ENCODE data around the gene ESF1.
A peak's percentile ranks its signal among the peaks of the same experiment; 100 is the strongest.
"Not testable (repeated sequence)": the region's sequence is repeated elsewhere in the genome, so short reads cannot be mapped to it uniquely, and the experiment has no call there.

ESF1 gene

GRCh38 chr20:13738187-13738586 is 46.5 kb downstream of the ESF1 start:
- H3K4me1 ChIP-seq (ENCODE audit: insufficient read depth, low read length): peaks cover 22% of the 10 kb centered on the region
- H3K9me3 ChIP-seq (ENCODE audit: low read length); H3K27ac ChIP-seq (ENCODE audit: low read depth, low read length); H3K27me3 ChIP-seq (ENCODE audit: control insufficient read depth in 1 of 2, insufficient read depth in 2 of 2, low read length in 2 of 2); H3K4me3 ChIP-seq (ENCODE audit: low read depth in 1 of 2, low read length in 2 of 2); H3K9ac ChIP-seq (ENCODE audit: low read length); H3K36me3 ChIP-seq (ENCODE audit: insufficient read depth, low read length): not testable (repeated sequence)

DNA sequence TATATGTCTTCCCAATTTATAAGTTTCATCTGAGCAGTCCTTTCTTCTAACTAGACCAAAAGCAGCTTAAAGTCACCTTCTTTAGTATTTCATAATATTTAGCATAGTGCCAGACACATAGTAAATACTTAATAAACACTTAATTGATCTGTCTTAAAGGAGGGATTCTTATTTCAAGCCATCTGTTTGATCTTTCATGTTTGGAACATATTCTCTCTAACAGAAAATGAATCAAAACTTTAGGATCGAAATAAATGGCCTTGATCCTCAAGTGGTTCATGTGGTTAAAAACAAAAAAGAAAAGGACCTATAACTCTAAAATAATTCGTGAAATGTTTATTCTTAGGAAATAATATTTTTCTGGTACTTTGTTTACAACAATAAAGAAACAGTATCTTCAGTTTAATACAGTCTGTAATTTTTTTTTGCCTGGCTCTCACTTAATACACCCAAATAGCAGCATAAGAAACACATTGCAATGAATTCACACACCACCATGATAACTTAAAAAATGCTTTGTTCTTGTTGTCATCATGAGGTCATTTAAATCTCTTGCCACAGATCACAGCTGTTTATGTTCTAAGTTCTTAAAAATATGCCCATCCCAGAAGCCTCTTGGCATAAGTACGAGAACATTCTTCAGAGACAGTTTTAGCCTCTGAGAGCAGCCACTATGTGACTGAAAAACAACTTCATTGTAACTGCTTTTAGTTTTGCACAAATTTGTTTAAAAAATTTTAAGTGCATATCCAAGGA is 48.1 kb downstream of the ESF1 start:
- Histone ChIP-seq H3K27me3 (ENCODE audit: control insufficient read depth in 1 of 2, insufficient read depth in 2 of 2, low read length in 2 of 2) (no peaks in the 10 kb centered on the region), H3K4me3 (ENCODE audit: low read depth in 1 of 2, low read length in 2 of 2) (no peak overlapping the region), H3K4me1 (ENCODE audit: insufficient read depth, low read length) (peaks cover 22% of the 10 kb centered on the region), H3K9ac (ENCODE audit: low read length) (no peak overlapping the region), H3K36me3 (ENCODE audit: insufficient read depth, low read length) (peaks cover 9% of the 10 kb centered on the region), H3K9me3 (ENCODE audit: low read length) (no peaks in the 10 kb centered on the region), H3K27ac (ENCODE audit: low read depth, low read length) (peak overlapping the region; percentile 22)

DNA sequence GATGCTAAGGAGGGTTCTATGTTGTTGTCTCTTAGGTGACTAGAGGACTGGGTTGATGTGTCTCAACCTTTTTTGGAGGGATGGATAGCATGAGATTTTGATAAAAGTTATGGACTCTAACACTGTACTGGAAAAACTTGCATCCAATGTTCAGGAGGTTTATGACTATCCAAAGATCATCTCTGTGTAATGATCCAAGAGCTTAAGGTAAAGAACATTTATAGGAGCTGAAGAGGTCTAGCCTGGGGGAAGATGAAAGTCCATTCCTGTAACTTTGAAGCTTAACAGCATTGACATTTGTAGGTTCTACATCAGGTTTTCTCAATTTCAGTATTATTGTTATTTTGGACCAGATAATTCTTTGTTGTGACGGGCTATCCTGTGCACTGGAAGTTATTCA is 48.9 kb downstream of the ESF1 start:
- no peak overlapping the region for H3K4me3 ChIP-seq (ENCODE audit: low read depth in 1 of 2, low read length in 2 of 2)
- no peaks in the 10 kb centered on the region for H3K9me3 ChIP-seq (ENCODE audit: low read length)
- H3K27ac ChIP-seq (ENCODE audit: low read depth, low read length): peak overlapping the region; percentile 22
- no peaks in the 10 kb centered on the region for H3K27me3 ChIP-seq (ENCODE audit: control insufficient read depth in 1 of 2, insufficient read depth in 2 of 2, low read length in 2 of 2)
- H3K9ac ChIP-seq (ENCODE audit: low read length): no peak overlapping the region
- peaks cover 22% of the 10 kb centered on the region for H3K4me1 ChIP-seq (ENCODE audit: insufficient read depth, low read length)
- H3K36me3 ChIP-seq (ENCODE audit: insufficient read depth, low read length): peaks cover 9% of the 10 kb centered on the region

- H3K36me3 ChIP-seq (ENCODE audit: insufficient read depth, low read length): peaks cover 20% of the 10 kb centered on the region
- H3K9me3 ChIP-seq (ENCODE audit: low read length): no peaks in the 10 kb centered on the region
- H3K27me3 ChIP-seq (ENCODE audit: control insufficient read depth in 1 of 2, insufficient read depth in 2 of 2, low read length in 2 of 2): no peaks in the 10 kb centered on the region
- no peaks in the 10 kb centered on the region for H3K4me1 ChIP-seq (ENCODE audit: insufficient read depth, low read length)
- no peak overlapping the region for H3K27ac ChIP-seq (ENCODE audit: low read depth, low read length)
- no peak overlapping the region for H3K4me3 ChIP-seq (ENCODE audit: low read depth in 1 of 2, low read length in 2 of 2)
- no peak overlapping the region for H3K9ac ChIP-seq (ENCODE audit: low read length)
Observed at GRCh38 chr20:13723011-13723410, 61.7 kb downstream of the ESF1 start.

DNA sequence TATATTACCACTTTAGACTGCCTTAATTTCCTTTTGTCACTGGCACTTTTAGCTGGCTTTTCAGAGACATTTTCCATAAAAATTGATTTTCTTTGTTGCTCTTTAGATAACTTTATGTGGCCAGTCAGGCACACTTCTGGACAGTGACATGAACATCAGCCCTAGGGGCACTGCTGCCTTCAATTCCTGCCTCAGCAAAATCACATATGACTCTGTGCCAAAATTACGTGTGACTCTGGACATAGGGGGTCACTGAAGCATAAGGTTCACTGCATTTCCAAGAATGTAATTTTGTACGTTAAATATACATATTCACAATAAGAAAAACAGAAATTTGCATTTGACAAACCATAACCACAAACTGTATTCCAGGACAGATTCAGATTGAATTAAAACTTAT is 66.5 kb downstream of the ESF1 start:
- Histone ChIP-seq H3K27me3 (ENCODE audit: control insufficient read depth in 1 of 2, insufficient read depth in 2 of 2, low read length in 2 of 2) (no peaks in the 10 kb centered on the region), H3K36me3 (ENCODE audit: insufficient read depth, low read length) (peaks cover 24% of the 10 kb centered on the region), H3K9ac (ENCODE audit: low read length) (no peak overlapping the region), H3K9me3 (ENCODE audit: low read length) (no peaks in the 10 kb centered on the region), H3K27ac (ENCODE audit: low read depth, low read length) (no peak overlapping the region), H3K4me3 (ENCODE audit: low read depth in 1 of 2, low read length in 2 of 2) (no peak overlapping the region), H3K4me1 (ENCODE audit: insufficient read depth, low read length) (no peaks in the 10 kb centered on the region)

- Histone ChIP-seq H3K27ac (ENCODE audit: low read depth, low read length) (no peak overlapping the region), H3K9me3 (ENCODE audit: low read length) (no peaks in the 10 kb centered on the region), H3K36me3 (ENCODE audit: insufficient read depth, low read length) (peaks cover 24% of the 10 kb centered on the region), H3K4me3 (ENCODE audit: low read depth in 1 of 2, low read length in 2 of 2) (no peak overlapping the region), H3K4me1 (ENCODE audit: insufficient read depth, low read length) (no peaks in the 10 kb centered on the region), H3K27me3 (ENCODE audit: control insufficient read depth in 1 of 2, insufficient read depth in 2 of 2, low read length in 2 of 2) (no peaks in the 10 kb centered on the region), H3K9ac (ENCODE audit: low read length) (no peak overlapping the region)
Observed at GRCh38 chr20:13717631-13718044, 67.1 kb downstream of the ESF1 start.

DNA sequence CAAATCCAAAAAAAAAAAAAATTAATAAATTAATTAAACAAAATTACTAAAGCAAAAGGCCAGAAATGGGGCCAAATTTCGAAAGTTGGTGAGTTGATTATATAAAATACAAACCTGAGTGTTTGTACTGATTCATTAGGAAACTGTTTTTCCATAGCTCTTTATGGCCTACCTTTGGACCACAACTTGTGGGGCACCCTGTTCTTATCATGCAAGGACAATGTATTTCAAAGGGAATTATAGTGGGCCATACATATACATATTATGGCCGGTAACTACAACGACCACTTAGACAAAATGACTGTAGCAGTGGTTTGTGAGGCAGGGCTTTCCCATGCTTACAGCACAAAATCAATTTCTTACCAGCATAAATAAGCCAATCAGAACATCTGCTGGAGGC is 69.5 kb downstream of the ESF1 start:
- Histone ChIP-seq H3K4me1 (ENCODE audit: insufficient read depth, low read length) (no peaks in the 10 kb centered on the region), H3K9me3 (ENCODE audit: low read length) (no peaks in the 10 kb centered on the region)

DNA sequence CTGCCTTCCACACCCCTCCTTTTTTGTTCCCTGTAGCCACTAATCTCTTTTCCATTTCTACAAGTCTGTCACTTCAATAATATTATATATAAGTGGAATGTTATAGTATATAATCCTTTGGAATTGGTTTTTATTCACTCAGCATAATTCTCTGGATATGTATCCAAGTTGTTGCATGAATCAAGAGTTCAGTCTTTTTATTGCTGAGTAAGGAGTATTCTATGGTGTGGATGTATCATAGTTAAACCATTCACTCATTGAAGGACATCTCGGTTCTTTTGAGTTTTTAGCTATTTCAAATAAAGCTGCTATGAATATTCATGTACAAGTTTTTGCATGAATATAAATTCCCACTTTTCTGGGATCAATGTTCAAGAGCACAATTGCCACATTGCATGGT is 76.5 kb downstream of the ESF1 start:
- no peak overlapping the region for H3K4me3 ChIP-seq (ENCODE audit: low read depth in 1 of 2, low read length in 2 of 2)
- no peaks in the 10 kb centered on the region for H3K36me3 ChIP-seq (ENCODE audit: insufficient read depth, low read length)
- H3K4me1 ChIP-seq (ENCODE audit: insufficient read depth, low read length): no peaks in the 10 kb centered on the region
- no peak overlapping the region for H3K27ac ChIP-seq (ENCODE audit: low read depth, low read length)
- no peaks in the 10 kb centered on the region for H3K9me3 ChIP-seq (ENCODE audit: low read length)
- H3K9ac ChIP-seq (ENCODE audit: low read length): no peak overlapping the region
- no peaks in the 10 kb centered on the region for H3K27me3 ChIP-seq (ENCODE audit: control insufficient read depth in 1 of 2, insufficient read depth in 2 of 2, low read length in 2 of 2)

More for the DNA sequence above, 69.5 kb downstream of the ESF1 start:
- no peak overlapping the region for H3K4me3 ChIP-seq (ENCODE audit: low read depth in 1 of 2, low read length in 2 of 2)
- H3K27ac ChIP-seq (ENCODE audit: low read depth, low read length): no peak overlapping the region
- H3K36me3 ChIP-seq (ENCODE audit: insufficient read depth, low read length): peaks cover 23% of the 10 kb centered on the region
- H3K27me3 ChIP-seq (ENCODE audit: control insufficient read depth in 1 of 2, insufficient read depth in 2 of 2, low read length in 2 of 2): no peaks in the 10 kb centered on the region
- H3K9ac ChIP-seq (ENCODE audit: low read length): no peak overlapping the region

DNA sequence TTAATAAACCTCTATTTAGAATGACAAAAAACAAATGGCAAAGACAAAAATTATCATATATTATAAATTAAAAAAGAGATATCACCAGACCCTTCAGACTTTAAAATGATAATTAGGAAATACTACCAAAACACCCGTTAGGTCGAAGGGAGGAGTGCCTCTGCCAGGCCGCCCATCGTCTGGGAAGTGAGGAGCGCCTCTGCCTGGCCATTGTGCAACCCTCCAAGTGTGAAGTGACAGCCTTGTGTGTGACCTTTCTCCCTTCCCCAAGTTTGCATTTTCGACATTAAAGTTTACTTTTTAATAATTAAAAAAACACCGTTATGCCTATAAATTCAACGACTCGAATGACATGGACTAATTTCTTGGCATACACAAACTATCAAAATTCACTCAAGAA is 81.5 kb downstream of the ESF1 start:
- Histone ChIP-seq H3K9me3 (ENCODE audit: low read length) (no peaks in the 10 kb centered on the region), H3K27me3 (ENCODE audit: control insufficient read depth in 1 of 2, insufficient read depth in 2 of 2, low read length in 2 of 2) (no peaks in the 10 kb centered on the region), H3K36me3 (ENCODE audit: insufficient read depth, low read length) (no peaks in the 10 kb centered on the region)

DNA sequence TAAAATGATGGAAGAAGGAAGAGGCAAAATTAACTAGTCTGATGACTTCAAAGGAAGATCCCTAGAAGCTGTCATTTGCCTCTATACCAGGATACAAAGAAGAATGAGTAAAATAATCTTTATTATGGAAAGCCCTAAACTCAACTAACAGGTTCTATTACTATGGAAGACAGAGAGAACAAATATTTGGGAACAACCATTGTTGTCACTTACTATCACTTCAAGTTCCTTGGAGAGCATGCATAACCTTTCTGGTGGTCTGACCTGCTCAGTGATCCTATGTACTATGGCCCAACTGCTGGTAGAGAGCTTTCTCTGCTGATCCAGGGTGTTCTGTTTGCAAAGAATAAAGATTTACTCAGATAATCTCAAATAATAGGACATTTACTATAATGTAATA is 83.2 kb downstream of the ESF1 start:
- H3K36me3 ChIP-seq (ENCODE audit: insufficient read depth, low read length): no peaks in the 10 kb centered on the region
- H3K9me3 ChIP-seq (ENCODE audit: low read length): no peaks in the 10 kb centered on the region
- H3K9ac ChIP-seq (ENCODE audit: low read length): no peak overlapping the region
- H3K27me3 ChIP-seq (ENCODE audit: control insufficient read depth in 1 of 2, insufficient read depth in 2 of 2, low read length in 2 of 2): no peaks in the 10 kb centered on the region
- H3K4me1 ChIP-seq (ENCODE audit: insufficient read depth, low read length): no peaks in the 10 kb centered on the region
- H3K4me3 ChIP-seq (ENCODE audit: low read depth in 1 of 2, low read length in 2 of 2): no peak overlapping the region
- H3K27ac ChIP-seq (ENCODE audit: low read depth, low read length): no peak overlapping the region

More for the DNA sequence above, 81.5 kb downstream of the ESF1 start:
- Histone ChIP-seq H3K27ac (ENCODE audit: low read depth, low read length) (no peak overlapping the region), H3K4me1 (ENCODE audit: insufficient read depth, low read length) (no peaks in the 10 kb centered on the region), H3K9ac (ENCODE audit: low read length) (no peak overlapping the region), H3K4me3 (ENCODE audit: low read depth in 1 of 2, low read length in 2 of 2) (no peak overlapping the region)

- Histone ChIP-seq H3K36me3 (ENCODE audit: insufficient read depth, low read length) (no peaks in the 10 kb centered on the region), H3K27ac (ENCODE audit: low read depth, low read length) (no peak overlapping the region), H3K9ac (ENCODE audit: low read length) (no peak overlapping the region), H3K4me3 (ENCODE audit: low read depth in 1 of 2, low read length in 2 of 2) (no peak overlapping the region), H3K27me3 (ENCODE audit: control insufficient read depth in 1 of 2, insufficient read depth in 2 of 2, low read length in 2 of 2) (no peaks in the 10 kb centered on the region), H3K4me1 (ENCODE audit: insufficient read depth, low read length) (no peaks in the 10 kb centered on the region), H3K9me3 (ENCODE audit: low read length) (no peaks in the 10 kb centered on the region)
Observed at GRCh38 chr20:13700761-13701160, 84.0 kb downstream of the ESF1 start.

DNA sequence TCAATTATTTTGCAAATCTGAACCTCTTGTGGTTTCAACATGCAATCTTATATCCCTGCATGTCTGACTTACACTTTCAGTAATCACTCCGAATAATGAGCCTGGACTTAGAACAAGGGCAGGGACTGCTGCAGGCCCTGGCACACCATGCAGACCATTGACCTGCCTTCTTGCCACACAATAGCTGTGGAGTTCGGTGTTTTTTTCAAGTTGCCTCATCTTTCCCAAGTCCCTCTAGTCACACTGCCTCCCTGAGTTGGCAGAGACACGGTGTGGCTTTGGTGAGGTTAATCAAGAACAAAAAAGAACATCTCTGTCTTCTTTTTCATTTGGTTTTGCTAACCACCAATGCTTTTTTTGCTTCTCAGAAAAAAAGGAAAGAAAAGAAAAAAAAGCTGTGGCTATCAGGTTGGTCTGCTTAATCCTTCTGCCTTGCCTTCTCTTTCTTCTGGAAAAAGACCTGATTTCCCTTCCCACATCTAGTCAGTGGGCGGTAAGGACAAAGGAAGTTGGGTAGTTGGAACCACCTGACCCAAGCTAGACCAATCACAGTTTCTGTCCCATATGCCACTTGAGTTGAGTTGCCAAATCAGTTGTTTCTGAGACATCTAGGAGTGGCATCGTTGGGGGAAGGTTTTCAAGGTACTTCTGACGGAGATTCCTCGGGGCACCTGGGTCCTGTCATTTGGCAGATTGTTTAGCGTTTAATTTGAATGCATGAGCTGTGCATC is 90.1 kb downstream of the ESF1 start:
- no peak overlapping the region for H3K9ac ChIP-seq (ENCODE audit: low read length)
- no peaks in the 10 kb centered on the region for H3K36me3 ChIP-seq (ENCODE audit: insufficient read depth, low read length)
- no peak overlapping the region for H3K4me3 ChIP-seq (ENCODE audit: low read depth in 1 of 2, low read length in 2 of 2)
- H3K4me1 ChIP-seq (ENCODE audit: insufficient read depth, low read length): no peaks in the 10 kb centered on the region
- no peaks in the 10 kb centered on the region for H3K27me3 ChIP-seq (ENCODE audit: control insufficient read depth in 1 of 2, insufficient read depth in 2 of 2, low read length in 2 of 2)
- no peak overlapping the region for H3K27ac ChIP-seq (ENCODE audit: low read depth, low read length)
- no peaks in the 10 kb centered on the region for H3K9me3 ChIP-seq (ENCODE audit: low read length)

Data from muscle layer of colon (tissue), 2 donors.